ENCODE data around the gene TXNRD2.

TXNRD2 gene

GRCh38 chr22:19862619-19863246, 78.9 kb downstream of the TXNRD2 start:
- TF ChIP-seq TCF12 (IDR thresholded peaks at IDR 0.05; ENCODE audit: low read depth), result no peak
- TF ChIP-seq FOXM1 (IDR thresholded peaks at IDR 0.05; ENCODE audit: borderline replicate concordance, low read depth), result no peak
- no peak for TF ChIP-seq TEAD4 (IDR thresholded peaks at IDR 0.05)
- TF ChIP-seq TAF1 (IDR thresholded peaks at IDR 0.05; ENCODE audit: low read depth), result no peak
- no peak for TF ChIP-seq EGR1 (IDR thresholded peaks at IDR 0.05)
- no peak for TF ChIP-seq CEBPB (IDR thresholded peaks at IDR 0.05)
- TF ChIP-seq YY1 (IDR thresholded peaks at IDR 0.05; ENCODE audit: low read depth), result no peak
- TF ChIP-seq NFIC (IDR thresholded peaks at IDR 0.05), result no peak
- TF ChIP-seq MAX (IDR thresholded peaks at IDR 0.05), result no peak
- no peak for TF ChIP-seq ZBTB7A (IDR thresholded peaks at IDR 0.05; ENCODE audit: low read depth)
- TF ChIP-seq CREB1 (IDR thresholded peaks at IDR 0.05; ENCODE audit: low read depth), result no peak
- TF ChIP-seq USF1 (IDR thresholded peaks at IDR 0.05), result no peak
- no peak for TF ChIP-seq RAD21 (IDR thresholded peaks at IDR 0.05; ENCODE audit: low read depth)
- TF ChIP-seq REST (IDR thresholded peaks at IDR 0.05; ENCODE audit: low read depth), result no peak
- no peak for TF ChIP-seq EP300 (IDR thresholded peaks at IDR 0.05; ENCODE audit: borderline replicate concordance)

GRCh38 chr22:19859861-19860510, 81.6 kb downstream of the TXNRD2 start:
- TF ChIP-seq FOXM1 (IDR thresholded peaks at IDR 0.05; ENCODE audit: borderline replicate concordance, low read depth) (no peak), MAX (IDR thresholded peaks at IDR 0.05) (no peak), TAF1 (IDR thresholded peaks at IDR 0.05; ENCODE audit: low read depth) (no peak)

- TF ChIP-seq EP300 (IDR thresholded peaks at IDR 0.05; ENCODE audit: borderline replicate concordance), result no peak
Measured at GRCh38 chr22:19857382-19857781, 84.2 kb downstream of the TXNRD2 start.

GRCh38 chr22:19855504-19856409, 85.9 kb downstream of the TXNRD2 start:
- TF ChIP-seq REST (IDR thresholded peaks at IDR 0.05; ENCODE audit: low read depth), result no peak
- TF ChIP-seq CREB1 (IDR thresholded peaks at IDR 0.05; ENCODE audit: low read depth), result no peak
- no peak for TF ChIP-seq EGR1 (IDR thresholded peaks at IDR 0.05)
- TF ChIP-seq NFIC (IDR thresholded peaks at IDR 0.05), result peak; percentile 89
- no peak for TF ChIP-seq RAD21 (IDR thresholded peaks at IDR 0.05; ENCODE audit: low read depth)

- TF ChIP-seq REST (IDR thresholded peaks at IDR 0.05; ENCODE audit: low read depth), result no peak
- TF ChIP-seq TEAD4 (IDR thresholded peaks at IDR 0.05), result no peak
- no peak for TF ChIP-seq YY1 (IDR thresholded peaks at IDR 0.05; ENCODE audit: low read depth)
- TF ChIP-seq TCF12 (IDR thresholded peaks at IDR 0.05; ENCODE audit: low read depth), result peak; percentile 34; the same call in 1 of the 2 replicates
- TF ChIP-seq NFIC (IDR thresholded peaks at IDR 0.05), result peak; percentile 27; the same call in 1 of the 2 replicates
- TF ChIP-seq RAD21 (IDR thresholded peaks at IDR 0.05; ENCODE audit: low read depth), result peak; percentile 5; the same call in 1 of the 2 replicates
- no peak; the same call in 1 of the 2 replicates for TF ChIP-seq EP300 (IDR thresholded peaks at IDR 0.05; ENCODE audit: borderline replicate concordance)
- peak; percentile 71 for TF ChIP-seq EGR1 (IDR thresholded peaks at IDR 0.05)
- peak; percentile 31; the same call in 1 of the 2 replicates for TF ChIP-seq CREB1 (IDR thresholded peaks at IDR 0.05; ENCODE audit: low read depth)
- peak; percentile 44; the same call in 1 of the 2 replicates for TF ChIP-seq USF1 (IDR thresholded peaks at IDR 0.05)
- TF ChIP-seq TAF1 (IDR thresholded peaks at IDR 0.05; ENCODE audit: low read depth), result peak; percentile 98
- no peak for TF ChIP-seq CEBPB (IDR thresholded peaks at IDR 0.05)
- no peak for TF ChIP-seq FOXM1 (IDR thresholded peaks at IDR 0.05; ENCODE audit: borderline replicate concordance, low read depth)
- TF ChIP-seq MAX (IDR thresholded peaks at IDR 0.05), result peak; percentile 94
- peak; percentile 40 for TF ChIP-seq ZBTB7A (IDR thresholded peaks at IDR 0.05; ENCODE audit: low read depth)
Measured at GRCh38 chr22:19854778-19855503, 86.7 kb downstream of the TXNRD2 start, which contains the start of the genes GNB1L and RTL10. Gene GNB1L, minus strand, starts transcription at chr22:19854874. Its CDS starts 33,519 bp downstream, at chr22:19821355. Gene RTL10, minus strand, starts transcription at chr22:19854874. Its CDS starts 2,613 bp downstream, at chr22:19852261.

All from Ishikawa (cell line).